SJCRH30 (cell line): Measurements from ENCODE around the gene RASSF9. TPM values are rescaled to one million over a fixed set of nuclear protein-coding genes. Genes with fewer than 3 reads are reported as not detected.

Experiments used
- DNase-seq, 2 experiments: peaks; one replicate each; pipeline ENCODE4 v3.0.0-alpha.2; 2015 to 2020
- H3K27ac ChIP-seq: fragments of 250-450 bp; sonication (Bioruptor Pico); 2 replicates; pipeline ENCODE4 v1.5.1; 2020; ENCODE audit warnings: mild to moderate bottlenecking, moderate library complexity
- H3K27me3 ChIP-seq: fragments of 250-450 bp; sonication (Bioruptor Pico); 2 replicates; pipeline ENCODE4 v1.5.1; 2020; ENCODE audit warnings: mild to moderate bottlenecking, moderate library complexity
- H3K36me3 ChIP-seq: fragments of 250-450 bp; sonication (Bioruptor Pico); 2 replicates; pipeline ENCODE4 v1.5.1; 2020; ENCODE audit warnings: mild to moderate bottlenecking, moderate library complexity
- H3K4me1 ChIP-seq: fragments of 250-450 bp; sonication (Bioruptor Pico); 2 replicates; pipeline ENCODE4 v1.5.1; 2020; ENCODE audit warnings: mild to moderate bottlenecking, moderate library complexity
- H3K4me3 ChIP-seq: fragments of 250-450 bp; sonication (Bioruptor Pico); 2 replicates; pipeline ENCODE4 v1.5.1; 2020; ENCODE audit warnings: mild to moderate bottlenecking, moderate library complexity
- H3K9me3 ChIP-seq: fragments of 250-450 bp; sonication (Bioruptor Pico); replicated peaks from 2 replicates; pipeline ENCODE4 v1.5.1; 2020; ENCODE audit warnings: mild to moderate bottlenecking, moderate library complexity
- total RNA-seq: library from RNA; depleted of rRNA; stranded (reverse); fragments of >200 nt; shearing (Covaris generic); gene quantifications from 2 replicates; pipeline ENCODE4 v1.2.3, GENCODE V29; 2014; rRNA removed

RASSF9 gene
- 0.03 and 0.10 TPM in 2 replicates for total RNA-seq

GRCh38 chr12:85836197-85837090, at the start of gene RASSF9:
Gene RASSF9, minus strand, starts transcription at chr12:85836409. Its CDS starts 208 bp downstream, at chr12:85836201.
- Histone ChIP-seq H3K27ac (no peak within 1 kb of the TSS), H3K36me3 (no peaks in the 10 kb centered on the region), H3K9me3 (no peaks in the 10 kb centered on the region), H3K4me1 (no peaks in the 10 kb centered on the region; the same call in 1 of the 2 replicates), H3K27me3 (no peaks in the 10 kb centered on the region), H3K4me3 (peak within 1 kb of the TSS; percentile 42)
- DNase-seq, result peak in 1 of 2 experiments; percentile 12

GRCh38 chr12:85883763-85884162, 47.6 kb upstream of the RASSF9 start:
- Histone ChIP-seq H3K9me3 (no peaks in the 10 kb centered on the region), H3K4me1 (no peaks in the 10 kb centered on the region), H3K27ac (no peak overlapping the region), H3K27me3 (no peaks in the 10 kb centered on the region), H3K4me3 (no peak overlapping the region), H3K36me3 (no peaks in the 10 kb centered on the region)
- no peak for DNase-seq

GRCh38 chr12:85877459-85877858, 41.2 kb upstream of the RASSF9 start:
- Histone ChIP-seq H3K9me3 (no peaks in the 10 kb centered on the region), H3K4me1 (no peaks in the 10 kb centered on the region), H3K27ac (no peak overlapping the region), H3K27me3 (no peaks in the 10 kb centered on the region), H3K36me3 (no peaks in the 10 kb centered on the region), H3K4me3 (no peak overlapping the region)
- DNase-seq, result no peak

- no peak within 1 kb of the TSS for H3K4me3 ChIP-seq
- no peaks in the 10 kb centered on the region; the same call in 1 of the 2 replicates for H3K4me1 ChIP-seq
- DNase-seq, result peak in 1 of 2 experiments; percentile 20
- no peaks in the 10 kb centered on the region for H3K9me3 ChIP-seq
- H3K36me3 ChIP-seq, result no peaks in the 10 kb centered on the region
- no peaks in the 10 kb centered on the region for H3K27me3 ChIP-seq
- H3K27ac ChIP-seq, result no peak within 1 kb of the TSS
These were observed 37.8 kb upstream of the RASSF9 start, which contains the start of gene NTS for GRCh38 chr12:85874031-85874461. Gene NTS, plus strand, starts transcription at chr12:85874295. Its CDS starts 109 bp downstream, at chr12:85874404.

GRCh38 chr12:85872497-85873091, 36.4 kb upstream of the RASSF9 start:
- no peak overlapping the region for H3K4me3 ChIP-seq
- H3K9me3 ChIP-seq, result no peaks in the 10 kb centered on the region
- DNase-seq, result peak in 1 of 2 experiments; percentile 70
- no peaks in the 10 kb centered on the region for H3K27me3 ChIP-seq
- H3K36me3 ChIP-seq, result no peaks in the 10 kb centered on the region
- no peaks in the 10 kb centered on the region; the same call in 1 of the 2 replicates for H3K4me1 ChIP-seq
- H3K27ac ChIP-seq, result no peak overlapping the region

GRCh38 chr12:85866986-85867776, 31.0 kb upstream of the RASSF9 start:
- Histone ChIP-seq H3K27ac (no peak overlapping the region), H3K4me3 (no peak overlapping the region), H3K27me3 (no peaks in the 10 kb centered on the region), H3K9me3 (no peaks in the 10 kb centered on the region), H3K36me3 (no peaks in the 10 kb centered on the region), H3K4me1 (no peaks in the 10 kb centered on the region; the same call in 1 of the 2 replicates)
- peak in 1 of 2 experiments; percentile 68 for DNase-seq

- Histone ChIP-seq H3K4me3 (no peak overlapping the region), H3K36me3 (no peaks in the 10 kb centered on the region), H3K4me1 (no peaks in the 10 kb centered on the region), H3K9me3 (no peaks in the 10 kb centered on the region), H3K27me3 (no peaks in the 10 kb centered on the region), H3K27ac (no peak overlapping the region)
- DNase-seq, result peak in 1 of 2 experiments; percentile 16
These were observed 29.7 kb upstream of the RASSF9 start for GRCh38 chr12:85865890-85866289.

GRCh38 chr12:85856966-85857365, 20.8 kb upstream of the RASSF9 start:
- DNase-seq, result no peak
- Histone ChIP-seq H3K27me3 (no peaks in the 10 kb centered on the region), H3K27ac (no peak overlapping the region), H3K4me3 (no peak overlapping the region), H3K9me3 (no peaks in the 10 kb centered on the region), H3K36me3 (no peaks in the 10 kb centered on the region), H3K4me1 (no peaks in the 10 kb centered on the region)

GRCh38 chr12:85855305-85855704, 19.1 kb upstream of the RASSF9 start:
- no peak for DNase-seq
- H3K9me3 ChIP-seq, result no peaks in the 10 kb centered on the region
- H3K36me3 ChIP-seq, result no peaks in the 10 kb centered on the region

DNA sequence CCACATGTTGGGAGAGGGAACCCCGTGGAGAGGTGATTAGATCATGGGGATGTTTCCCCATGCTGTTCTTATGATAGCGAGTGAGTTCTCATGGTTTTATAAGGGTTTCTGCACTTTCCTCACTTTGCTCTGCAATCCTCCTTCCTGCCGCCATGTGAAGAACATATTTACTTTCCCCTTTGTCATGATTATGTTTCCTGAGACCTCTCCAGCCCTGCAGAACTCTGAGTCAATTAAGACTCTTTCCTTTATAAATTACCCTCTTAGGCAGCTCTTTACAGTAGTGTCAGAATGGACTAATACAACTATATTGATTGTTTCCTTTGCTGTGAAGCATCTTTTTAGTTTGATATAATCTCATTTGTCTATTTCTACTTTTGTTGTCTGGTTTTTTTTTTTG, 13.1 kb upstream of the RASSF9 start:
- Histone ChIP-seq H3K27me3 (no peaks in the 10 kb centered on the region), H3K36me3 (no peaks in the 10 kb centered on the region), H3K4me1 (no peaks in the 10 kb centered on the region), H3K9me3 (no peaks in the 10 kb centered on the region), H3K27ac (no peak overlapping the region), H3K4me3 (no peak overlapping the region)
- no peak for DNase-seq

More at GRCh38 chr12:85855305-85855704, 19.1 kb upstream of the RASSF9 start:
- Histone ChIP-seq H3K4me1 (no peaks in the 10 kb centered on the region), H3K27me3 (no peaks in the 10 kb centered on the region), H3K4me3 (no peak overlapping the region), H3K27ac (no peak overlapping the region)

DNA sequence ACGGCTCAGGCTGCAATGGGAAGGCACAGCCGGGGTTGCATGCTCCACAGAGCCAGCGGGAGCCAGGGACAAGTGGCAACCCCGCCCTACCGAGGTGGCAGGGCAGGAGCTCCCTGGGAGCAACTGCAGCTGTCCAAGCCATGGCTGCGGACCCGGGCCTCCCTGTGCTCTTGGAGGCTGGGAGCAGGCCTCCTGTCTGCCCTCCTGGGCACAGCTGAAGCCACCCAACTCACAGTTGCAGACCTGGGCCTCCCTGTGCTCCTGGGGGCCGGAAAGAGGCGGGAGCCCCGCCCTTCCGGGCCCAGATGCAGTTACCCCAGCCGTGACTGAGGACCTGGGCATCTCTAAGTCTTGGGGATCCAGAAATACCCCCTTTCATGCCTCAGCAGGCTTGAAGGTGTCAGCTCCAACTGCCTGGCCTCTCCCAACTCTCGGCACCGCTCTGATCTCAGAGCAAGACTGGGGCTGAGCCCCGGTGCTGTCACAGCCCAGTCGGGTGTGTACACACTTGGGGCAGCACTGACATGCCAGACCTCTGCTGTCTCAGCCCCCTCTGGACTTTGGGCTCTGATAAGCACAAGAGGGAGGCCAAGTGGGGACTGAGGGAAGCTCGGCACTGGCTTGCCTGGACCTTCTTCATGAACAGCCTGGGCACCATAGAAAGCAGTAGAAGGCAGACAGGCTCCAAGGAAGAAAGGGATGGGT, 7.5 kb upstream of the RASSF9 start:
- no peaks in the 10 kb centered on the region for H3K4me1 ChIP-seq
- no peak overlapping the region for H3K27ac ChIP-seq
- H3K27me3 ChIP-seq, result no peaks in the 10 kb centered on the region

DNA sequence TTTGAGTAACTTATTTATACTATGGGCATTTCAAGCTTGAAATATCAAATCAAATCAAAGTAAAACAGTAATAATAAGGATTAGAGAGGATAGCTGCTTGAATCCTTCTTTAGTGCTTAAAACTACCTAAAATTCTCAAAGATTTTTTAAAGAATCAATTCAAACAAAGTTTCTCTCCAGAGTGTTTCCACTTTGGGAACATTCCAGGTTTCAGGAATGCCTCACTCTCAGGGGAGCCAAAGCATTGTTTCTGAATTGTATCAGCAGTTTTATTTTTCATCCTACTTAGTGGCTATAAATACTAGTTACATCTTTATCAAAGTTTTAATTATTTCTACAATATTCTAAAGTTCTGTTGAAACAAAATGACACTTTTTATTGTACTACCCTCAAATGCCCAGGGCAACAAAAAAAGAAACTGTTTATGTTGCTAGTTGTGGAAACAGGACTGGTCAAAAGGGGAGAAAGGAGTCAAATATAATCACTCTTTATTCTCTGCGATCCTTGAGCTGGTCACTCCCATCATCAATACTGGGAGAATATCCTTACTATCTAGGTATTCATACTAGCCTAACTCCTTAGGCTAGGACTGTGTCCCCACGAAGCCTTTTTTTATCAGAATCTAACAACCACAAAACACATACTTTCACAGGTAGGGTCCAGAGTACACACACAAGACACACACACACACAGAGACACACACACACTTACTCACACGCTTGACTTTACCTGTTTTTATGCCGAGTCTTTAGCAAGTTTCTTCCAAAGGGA, 598 bp downstream of the RASSF9 start:
- no peaks in the 10 kb centered on the region for H3K9me3 ChIP-seq
- peak overlapping the region; percentile 42 for H3K4me3 ChIP-seq
- H3K36me3 ChIP-seq, result no peaks in the 10 kb centered on the region
- no peaks in the 10 kb centered on the region for H3K27me3 ChIP-seq
- H3K27ac ChIP-seq, result no peak overlapping the region
- no peak for DNase-seq
- H3K4me1 ChIP-seq, result no peaks in the 10 kb centered on the region; the same call in 1 of the 2 replicates

More for the DNA sequence above, 7.5 kb upstream of the RASSF9 start:
- no peak overlapping the region for H3K4me3 ChIP-seq
- no peaks in the 10 kb centered on the region for H3K36me3 ChIP-seq
- H3K9me3 ChIP-seq, result no peaks in the 10 kb centered on the region
- no peak for DNase-seq

DNA sequence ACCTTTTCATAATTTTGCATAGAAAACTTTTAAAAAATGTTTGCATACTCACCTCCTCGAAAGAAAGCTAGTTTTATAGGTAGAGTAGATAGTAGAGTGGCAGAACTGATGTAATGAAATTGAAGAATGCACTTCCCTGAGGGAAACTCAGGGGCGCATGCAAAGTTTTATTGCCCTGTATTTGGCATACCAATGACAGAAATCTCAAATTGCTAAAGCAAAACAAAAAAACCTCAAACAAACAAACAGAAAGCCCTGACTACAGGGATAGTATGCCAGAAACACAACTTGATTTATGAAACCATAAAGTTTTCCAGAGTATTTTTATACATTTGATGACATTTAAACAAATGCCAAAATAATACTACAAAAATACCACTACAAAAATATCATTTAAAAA, 1.8 kb downstream of the RASSF9 start:
- Histone ChIP-seq H3K36me3 (no peaks in the 10 kb centered on the region), H3K27me3 (no peaks in the 10 kb centered on the region), H3K4me1 (no peaks in the 10 kb centered on the region; the same call in 1 of the 2 replicates), H3K9me3 (no peaks in the 10 kb centered on the region), H3K4me3 (no peak overlapping the region), H3K27ac (no peak overlapping the region)
- no peak for DNase-seq
